ENCODE results near the gene LMCD1.

LMCD1 gene

GRCh38 chr3:8501371-8502131, at the start of gene LMCD1:
Gene LMCD1, plus strand, starts transcription at chr3:8501823. Its CDS starts 116 bp downstream, at chr3:8501939.
- peak; percentile 27 to 58 (median 33) for DNase-seq

- DNase-seq, result no peak
Measured at GRCh38 chr3:8452112-8452511, 49.5 kb upstream of the LMCD1 start.

- no peak for DNase-seq
Measured at GRCh38 chr3:8453153-8453552, 48.5 kb upstream of the LMCD1 start.

- no peak for DNase-seq
Measured at GRCh38 chr3:8455526-8456411, 45.9 kb upstream of the LMCD1 start.

- DNase-seq, result no peak
Measured at GRCh38 chr3:8456412-8456811, 45.2 kb upstream of the LMCD1 start.

GRCh38 chr3:8457039-8457438, 44.6 kb upstream of the LMCD1 start:
- DNase-seq, result no peak

GRCh38 chr3:8458238-8458661, 43.4 kb upstream of the LMCD1 start:
- no peak for DNase-seq

- DNase-seq, result no peak
Measured at GRCh38 chr3:8458711-8459110, 42.9 kb upstream of the LMCD1 start.

GRCh38 chr3:8460050-8460708, 41.4 kb upstream of the LMCD1 start:
- no peak for DNase-seq

GRCh38 chr3:8460815-8461456, 40.7 kb upstream of the LMCD1 start:
- no peak for DNase-seq

GRCh38 chr3:8464668-8465067, 37.0 kb upstream of the LMCD1 start:
- no peak for DNase-seq

- no peak for DNase-seq
Measured at GRCh38 chr3:8466526-8466925, 35.1 kb upstream of the LMCD1 start.

GRCh38 chr3:8470801-8471200, 30.8 kb upstream of the LMCD1 start:
- no peak for DNase-seq

GRCh38 chr3:8472549-8472948, 29.1 kb upstream of the LMCD1 start:
- no peak for DNase-seq

- DNase-seq, result no peak
Measured at GRCh38 chr3:8473029-8473428, 28.6 kb upstream of the LMCD1 start.

- DNase-seq, result no peak
Measured at GRCh38 chr3:8473990-8474389, 27.6 kb upstream of the LMCD1 start.

- DNase-seq, result no peak
Measured at GRCh38 chr3:8474991-8475390, 26.6 kb upstream of the LMCD1 start.

- DNase-seq, result no peak
Measured at GRCh38 chr3:8480699-8481098, 20.9 kb upstream of the LMCD1 start.

- DNase-seq, result no peak
Measured at GRCh38 chr3:8481380-8481779, 20.2 kb upstream of the LMCD1 start.

GRCh38 chr3:8482263-8482662, 19.4 kb upstream of the LMCD1 start:
- DNase-seq, result no peak

GRCh38 chr3:8482960-8483665, 18.5 kb upstream of the LMCD1 start:
- DNase-seq, result no peak

- DNase-seq, result no peak
Measured at GRCh38 chr3:8484409-8485140, 17.0 kb upstream of the LMCD1 start.

All from activated naive CD4-positive, alpha-beta T cell (primary cell).